SK-N-MC (cell line): ENCODE results near the gene AXIN1.

Source experiments
- DNase-seq: peaks from one replicate; pipeline ENCODE4 v3.0.0-alpha.2; 2011; ENCODE audit warnings: low read depth, low spot score
- H3K27ac ChIP-seq: fragments of 200-600 bp; sonication (generic); 2 replicates; pipeline ENCODE4 v1.5.1; 2016; ENCODE audit warnings: mixed run types
- H3K36me3 ChIP-seq: fragments of 200-600 bp; sonication (generic); 2 replicates; pipeline ENCODE4 v1.6.1; 2017; ENCODE audit warnings: antibody characterized with exemption, low read length, mixed read lengths; ENCODE audit not compliant: insufficient read depth
- H3K4me3 ChIP-seq: fragments of 200-600 bp; sonication (generic); 2 replicates; pipeline ENCODE4 v1.5.1; 2016
- H3K9ac ChIP-seq: fragments of 200-600 bp; sonication (generic); 2 replicates; pipeline ENCODE4 v1.8.0; 2017; ENCODE audit warnings: mixed run types, mixed read lengths; ENCODE audit not compliant: insufficient read length
- H3K9me3 ChIP-seq: fragments of 200-600 bp; sonication (generic); 2 replicates; pipeline ENCODE4 v1.6.1; 2017; ENCODE audit warnings: low read depth, mild to moderate bottlenecking, antibody characterized with exemption, low read length, moderate library complexity, mixed read lengths
- EZH2 ChIP-seq: fragments of 200-600 bp; sonication (generic); IDR thresholded peaks from one replicate; pipeline ENCODE4 v1.6.1; 2017; ENCODE audit warnings: antibody characterized with exemption
- FOXP2 ChIP-seq: optimal IDR thresholded peaks from 2 replicates; pipeline ENCODE3; 2011; ENCODE audit warnings: mild to moderate bottlenecking, moderate library complexity; ENCODE audit not compliant: insufficient read depth; ENCODE audit errors: extremely low read length, control extremely low read depth
- POLR2AphosphoS5 ChIP-seq: IDR thresholded peaks from 2 replicates; pipeline ENCODE4 v1.6.1; 2012; ENCODE audit warnings: mild to moderate bottlenecking, low read depth, low read length, borderline replicate concordance

The AXIN1 gene

GRCh38 chr16:371515-372301, 19.2 kb upstream of the AXIN1 start:
- no peak overlapping the region for H3K4me3 ChIP-seq
- no peak overlapping the region for H3K9ac ChIP-seq
- peaks cover 18% of the 10 kb centered on the region; the same call in 1 of the 2 replicates for H3K36me3 ChIP-seq

GRCh38 chr16:370979-371514, 18.5 kb upstream of the AXIN1 start:
- DNase-seq = no peak
- TF ChIP-seq POLR2AphosphoS5 (no peak), FOXP2 (no peak), EZH2 (no peak)
- Histone ChIP-seq H3K9ac (peak overlapping the region; percentile 90), H3K36me3 (peaks cover 19% of the 10 kb centered on the region; the same call in 1 of the 2 replicates), H3K4me3 (peak overlapping the region; percentile 77), H3K9me3 (no peaks in the 10 kb centered on the region), H3K27ac (peak overlapping the region; percentile 90)

More at GRCh38 chr16:371515-372301, 19.2 kb upstream of the AXIN1 start:
- no peaks in the 10 kb centered on the region for H3K9me3 ChIP-seq
- no peak overlapping the region for H3K27ac ChIP-seq
- no peak for TF ChIP-seq FOXP2
- TF ChIP-seq EZH2 = no peak
- TF ChIP-seq POLR2AphosphoS5 = no peak
- no peak for DNase-seq

- H3K36me3 ChIP-seq = peaks cover 19% of the 10 kb centered on the region; the same call in 1 of the 2 replicates
- no peaks in the 10 kb centered on the region for H3K9me3 ChIP-seq
- H3K27ac ChIP-seq = peak within 1 kb of the TSS; percentile 90
- H3K4me3 ChIP-seq = peak within 1 kb of the TSS; percentile 77
- TF ChIP-seq FOXP2 (no peak), EZH2 (no peak), POLR2AphosphoS5 (peak; percentile 87)
- DNase-seq = peak; percentile 75
- H3K9ac ChIP-seq = peak within 1 kb of the TSS; percentile 90
These were observed 17.9 kb upstream of the AXIN1 start, which contains the start of gene MRPL28 for GRCh38 chr16:370443-370842. MRPL28 (minus strand) TSS chr16:370538; CDS start chr16:370218, 320 bp downstream.

GRCh38 chr16:369866-370436, 17.4 kb upstream of the AXIN1 start:
- H3K27ac ChIP-seq = no peak overlapping the region
- H3K36me3 ChIP-seq = peaks cover 19% of the 10 kb centered on the region; the same call in 1 of the 2 replicates
- H3K9ac ChIP-seq = peak overlapping the region; percentile 37
- H3K9me3 ChIP-seq = no peaks in the 10 kb centered on the region
- DNase-seq = no peak
- no peak for TF ChIP-seq POLR2AphosphoS5
- no peak for TF ChIP-seq EZH2
- TF ChIP-seq FOXP2 = no peak
- H3K4me3 ChIP-seq = peak overlapping the region; percentile 77

GRCh38 chr16:369275-369865, 16.8 kb upstream of the AXIN1 start:
- Histone ChIP-seq H3K27ac (no peak overlapping the region), H3K9ac (peak overlapping the region; percentile 37), H3K9me3 (no peaks in the 10 kb centered on the region), H3K4me3 (peak overlapping the region; percentile 77), H3K36me3 (peaks cover 19% of the 10 kb centered on the region; the same call in 1 of the 2 replicates)
- DNase-seq = no peak
- TF ChIP-seq EZH2 (no peak), FOXP2 (no peak), POLR2AphosphoS5 (no peak)

GRCh38 chr16:368388-369158, 16.1 kb upstream of the AXIN1 start:
- no peak overlapping the region for H3K4me3 ChIP-seq
- TF ChIP-seq EZH2 (no peak), FOXP2 (no peak), POLR2AphosphoS5 (no peak)
- peaks cover 19% of the 10 kb centered on the region; the same call in 1 of the 2 replicates for H3K36me3 ChIP-seq
- no peak overlapping the region for H3K27ac ChIP-seq
- no peak overlapping the region for H3K9ac ChIP-seq
- no peaks in the 10 kb centered on the region for H3K9me3 ChIP-seq
- DNase-seq = no peak

GRCh38 chr16:367333-367903, 14.9 kb upstream of the AXIN1 start:
- no peak overlapping the region for H3K9ac ChIP-seq
- no peak for TF ChIP-seq EZH2
- no peak for TF ChIP-seq FOXP2
- no peak for TF ChIP-seq POLR2AphosphoS5
- peaks cover 19% of the 10 kb centered on the region; the same call in 1 of the 2 replicates for H3K36me3 ChIP-seq
- H3K9me3 ChIP-seq = no peaks in the 10 kb centered on the region
- no peak for DNase-seq
- no peak overlapping the region for H3K4me3 ChIP-seq
- no peak overlapping the region for H3K27ac ChIP-seq
